ENCODE data around the gene GATAD2A. TPM values are rescaled to one million over a fixed set of nuclear protein-coding genes. Genes with fewer than 3 reads are reported as not detected.

The GATAD2A gene
- 10 to 100 TPM; 25.9 to 49.1 (median 33.0) TPM for polyA plus RNA-seq
- long read RNA-seq, donor 1, partial matches to known transcripts, result 6 of 6 reads
- long read RNA-seq, donor 1, other reads (novel, unspliced or antisense), result 0 of 6 reads
- long read RNA-seq, donor 2, result 0 reads
- long read RNA-seq, donor 3, partial matches to known transcripts, result 15 of 15 reads
- long read RNA-seq, donor 3, other reads (novel, unspliced or antisense), result 0 of 15 reads
- long read RNA-seq, donor 4, result 0 reads
- long read RNA-seq, donor 5, result 0 reads
- long read RNA-seq, donor 6, partial matches to known transcripts, result 0 of 2 reads
- long read RNA-seq, donor 6, other reads (novel, unspliced or antisense), result 0 of 2 reads
- long read RNA-seq, donor 7, result 0 reads
- long read RNA-seq, donor 8, result 0 reads
- long read RNA-seq, donor 9, result 0 reads
- long read RNA-seq, donor 10, partial matches to known transcripts, result 22 of 26 reads
- long read RNA-seq, donor 10, other reads (novel, unspliced or antisense), result 0 of 26 reads

- peaks cover 4 to 17% (median 8%) of the 10 kb centered on the region in 3 donors for H3K4me1 ChIP-seq (ENCODE audit: control insufficient read depth in 3 of 3, insufficient read depth in 2 of 3, low read depth in 1 of 3, low read length in 2 of 3)
- 1 to 2% (median 2%) methylated on average over 41 to 90 of the region's 90 CpGs for WGBS, 3 donors
- no peaks in the 10 kb centered on the region for H3K27me3 ChIP-seq (ENCODE audit: control insufficient read depth in 3 of 3, insufficient read depth in 3 of 3, low read length in 3 of 3)
- peak within 1 kb of the TSS; percentile 93 to 96 (median 96) for H3K27ac ChIP-seq (ENCODE audit: low read depth in 1 of 3, low read length in 2 of 3)
- H3K9me3 ChIP-seq (ENCODE audit: control insufficient read depth in 2 of 2, insufficient read depth in 1 of 2, low read depth in 1 of 2, low read length in 1 of 2), result no peaks in the 10 kb centered on the region
- DNase-seq (peak; percentile 93 to 96), FAIRE-seq (no peak)
- peak within 1 kb of the TSS; percentile 58 to 92 (median 88) for H3K4me3 ChIP-seq (ENCODE audit: low read depth in 1 of 3, low read length in 3 of 3)
- no peaks in the 10 kb centered on the region for H3K36me3 ChIP-seq (ENCODE audit: control insufficient read depth in 3 of 3, insufficient read depth in 2 of 3, low read depth in 1 of 3, low read length in 3 of 3)
Measured at GRCh38 chr19:19404879-19405860, at the start of gene GATAD2A. GATAD2A (plus strand) TSS chr19:19405675; CDS start chr19:19465346, 59,671 bp downstream.

GRCh38 chr19:19356500-19356899 lies 49.0 kb upstream of the GATAD2A start:
- DNase-seq (no peak), FAIRE-seq (no peak)
- no peak overlapping the region for H3K27ac ChIP-seq (ENCODE audit: low read depth in 1 of 3, low read length in 2 of 3)
- peaks cover 19 to 72% (median 21%) of the 10 kb centered on the region in 3 donors for H3K36me3 ChIP-seq (ENCODE audit: control insufficient read depth in 3 of 3, insufficient read depth in 2 of 3, low read depth in 1 of 3, low read length in 3 of 3)
- H3K4me1 ChIP-seq (ENCODE audit: control insufficient read depth in 3 of 3, insufficient read depth in 2 of 3, low read depth in 1 of 3, low read length in 2 of 3), result no peaks in the 10 kb centered on the region
- H3K27me3 ChIP-seq (ENCODE audit: control insufficient read depth in 3 of 3, insufficient read depth in 3 of 3, low read length in 3 of 3), result no peaks in the 10 kb centered on the region
- 89 to 95% (median 94%) methylated on average over 11 of the region's 11 CpGs for WGBS, 3 donors
- no peak overlapping the region for H3K4me3 ChIP-seq (ENCODE audit: low read depth in 1 of 3, low read length in 3 of 3)
- H3K9me3 ChIP-seq (ENCODE audit: control insufficient read depth in 2 of 2, insufficient read depth in 1 of 2, low read depth in 1 of 2, low read length in 1 of 2), result no peaks in the 10 kb centered on the region

- FAIRE-seq, result no peak
Measured at GRCh38 chr19:19356901-19357566, 48.4 kb upstream of the GATAD2A start.

GRCh38 chr19:19361075-19361594 lies 44.3 kb upstream of the GATAD2A start:
- FAIRE-seq, result no peak
- Histone ChIP-seq H3K4me3 (ENCODE audit: low read depth in 1 of 3, low read length in 3 of 3) (no peak overlapping the region), H3K9me3 (ENCODE audit: control insufficient read depth in 2 of 2, insufficient read depth in 1 of 2, low read depth in 1 of 2, low read length in 1 of 2) (no peaks in the 10 kb centered on the region), H3K27ac (ENCODE audit: low read depth in 1 of 3, low read length in 2 of 3) (peak overlapping the region in 1 of 3 donors; percentile 17), H3K36me3 (ENCODE audit: control insufficient read depth in 3 of 3, insufficient read depth in 2 of 3, low read depth in 1 of 3, low read length in 3 of 3) (peaks cover 1 to 27% (median 5%) of the 10 kb centered on the region in 3 donors), H3K27me3 (ENCODE audit: control insufficient read depth in 3 of 3, insufficient read depth in 3 of 3, low read length in 3 of 3) (no peaks in the 10 kb centered on the region), H3K4me1 (ENCODE audit: control insufficient read depth in 3 of 3, insufficient read depth in 2 of 3, low read depth in 1 of 3, low read length in 2 of 3) (peaks cover 0 to 4% (median 0%) of the 10 kb centered on the region in 3 donors)
- 3 to 9% (median 8%) methylated on average over 14 of the region's 14 CpGs for WGBS, 3 donors
- peak; percentile 80 to 85 for DNase-seq

More at GRCh38 chr19:19356901-19357566, 48.4 kb upstream of the GATAD2A start:
- DNase-seq, result no peak
- Histone ChIP-seq H3K9me3 (ENCODE audit: control insufficient read depth in 2 of 2, insufficient read depth in 1 of 2, low read depth in 1 of 2, low read length in 1 of 2) (no peaks in the 10 kb centered on the region), H3K36me3 (ENCODE audit: control insufficient read depth in 3 of 3, insufficient read depth in 2 of 3, low read depth in 1 of 3, low read length in 3 of 3) (peaks cover 19 to 68% (median 21%) of the 10 kb centered on the region in 3 donors), H3K27ac (ENCODE audit: low read depth in 1 of 3, low read length in 2 of 3) (no peak overlapping the region), H3K4me3 (ENCODE audit: low read depth in 1 of 3, low read length in 3 of 3) (no peak overlapping the region), H3K4me1 (ENCODE audit: control insufficient read depth in 3 of 3, insufficient read depth in 2 of 3, low read depth in 1 of 3, low read length in 2 of 3) (no peaks in the 10 kb centered on the region), H3K27me3 (ENCODE audit: control insufficient read depth in 3 of 3, insufficient read depth in 3 of 3, low read length in 3 of 3) (no peaks in the 10 kb centered on the region)
- 87 to 91% (median 90%) methylated on average over 12 to 13 of the region's 13 CpGs for WGBS, 3 donors

GRCh38 chr19:19362075-19362474 lies 43.4 kb upstream of the GATAD2A start:
- Histone ChIP-seq H3K36me3 (ENCODE audit: control insufficient read depth in 3 of 3, insufficient read depth in 2 of 3, low read depth in 1 of 3, low read length in 3 of 3) (peaks cover 0 to 18% (median 0%) of the 10 kb centered on the region in 3 donors), H3K4me3 (ENCODE audit: low read depth in 1 of 3, low read length in 3 of 3) (no peak overlapping the region), H3K27me3 (ENCODE audit: control insufficient read depth in 3 of 3, insufficient read depth in 3 of 3, low read length in 3 of 3) (no peaks in the 10 kb centered on the region), H3K27ac (ENCODE audit: low read depth in 1 of 3, low read length in 2 of 3) (no peak overlapping the region), H3K4me1 (ENCODE audit: control insufficient read depth in 3 of 3, insufficient read depth in 2 of 3, low read depth in 1 of 3, low read length in 2 of 3) (peaks cover 0 to 4% (median 0%) of the 10 kb centered on the region in 3 donors), H3K9me3 (ENCODE audit: control insufficient read depth in 2 of 2, insufficient read depth in 1 of 2, low read depth in 1 of 2, low read length in 1 of 2) (no peaks in the 10 kb centered on the region)
- no peak for FAIRE-seq
- 88 to 96% (median 94%) methylated on average over 4 of the region's 4 CpGs for WGBS, 3 donors
- DNase-seq, result no peak

- DNase-seq, result peak; percentile 86 to 89
- H3K4me3 ChIP-seq (ENCODE audit: low read depth in 1 of 3, low read length in 3 of 3), result no peak overlapping the region
- H3K27ac ChIP-seq (ENCODE audit: low read depth in 1 of 3, low read length in 2 of 3), result no peak overlapping the region
- H3K27me3 ChIP-seq (ENCODE audit: control insufficient read depth in 3 of 3, insufficient read depth in 3 of 3, low read length in 3 of 3), result no peaks in the 10 kb centered on the region
- WGBS, 3 donors, result 26 to 46% (median 36%) methylated on average over 17 to 18 of the region's 18 CpGs
- H3K9me3 ChIP-seq (ENCODE audit: control insufficient read depth in 2 of 2, insufficient read depth in 1 of 2, low read depth in 1 of 2, low read length in 1 of 2), result no peaks in the 10 kb centered on the region
- FAIRE-seq, result no peak
- H3K4me1 ChIP-seq (ENCODE audit: control insufficient read depth in 3 of 3, insufficient read depth in 2 of 3, low read depth in 1 of 3, low read length in 2 of 3), result peaks cover 0 to 4% (median 0%) of the 10 kb centered on the region in 3 donors
- peaks cover 0 to 4% (median 0%) of the 10 kb centered on the region in 3 donors for H3K36me3 ChIP-seq (ENCODE audit: control insufficient read depth in 3 of 3, insufficient read depth in 2 of 3, low read depth in 1 of 3, low read length in 3 of 3)
Measured at GRCh38 chr19:19366434-19367396, 38.8 kb upstream of the GATAD2A start.

- Histone ChIP-seq H3K27ac (ENCODE audit: low read depth in 1 of 3, low read length in 2 of 3) (no peak overlapping the region), H3K27me3 (ENCODE audit: control insufficient read depth in 3 of 3, insufficient read depth in 3 of 3, low read length in 3 of 3) (no peaks in the 10 kb centered on the region), H3K9me3 (ENCODE audit: control insufficient read depth in 2 of 2, insufficient read depth in 1 of 2, low read depth in 1 of 2, low read length in 1 of 2) (no peaks in the 10 kb centered on the region), H3K36me3 (ENCODE audit: control insufficient read depth in 3 of 3, insufficient read depth in 2 of 3, low read depth in 1 of 3, low read length in 3 of 3) (peaks cover 0 to 4% (median 0%) of the 10 kb centered on the region in 3 donors), H3K4me1 (ENCODE audit: control insufficient read depth in 3 of 3, insufficient read depth in 2 of 3, low read depth in 1 of 3, low read length in 2 of 3) (peaks cover 0 to 8% (median 0%) of the 10 kb centered on the region in 3 donors), H3K4me3 (ENCODE audit: low read depth in 1 of 3, low read length in 3 of 3) (no peak overlapping the region)
- FAIRE-seq (no peak), DNase-seq (no peak)
- WGBS, 3 donors, result 81 to 86% (median 83%) methylated on average over 7 of the region's 7 CpGs
Measured at GRCh38 chr19:19368087-19368486, 37.4 kb upstream of the GATAD2A start.
